Activated T-cell treated with anti-CD3 and anti-CD28 coated beads, Interleukin-2, amount 50 U/mL, for 4 hours (primary cell): Measurements from ENCODE around the gene CSNK1D. TPM values are rescaled to one million over a fixed set of nuclear protein-coding genes. Genes with fewer than 3 reads are reported as not detected.

Experiments used
- ATAC-seq, 2 donors: fragments of 200-7000 bp; cut with Tn5 transposase; one replicate each; pipeline ENCODE4 v1.10.0; 2021
- DNase-seq: peaks from one replicate; pipeline ENCODE4 v3.0.0-alpha.2; 2020
- H3K27me3 Mint-ChIP-seq: one replicate; pipeline ENCODE4 v1.8.0; 2021; ENCODE audit warnings: low read depth, mixed read lengths
- H3K36me3 Mint-ChIP-seq: one replicate; pipeline ENCODE4 v1.8.0; 2022; ENCODE audit warnings: mixed read lengths; ENCODE audit not compliant: insufficient read depth
- H3K4me1 Mint-ChIP-seq: one replicate; pipeline ENCODE4 v1.8.0; 2021; ENCODE audit warnings: low read depth, mixed read lengths
- H3K4me3 Mint-ChIP-seq: one replicate; pipeline ENCODE4 v1.8.0; 2021; ENCODE audit warnings: mild to moderate bottlenecking, moderate library complexity, mixed read lengths
- H3K9me3 Mint-ChIP-seq: one replicate; pipeline ENCODE4 v1.8.0; 2021; ENCODE audit warnings: mixed read lengths
- total RNA-seq, 3 donors: library from RNA; stranded (reverse); gene quantifications; one replicate each; pipeline ENCODE4 v1.2.1, GENCODE V29; 2021

CSNK1D gene
- total RNA-seq, 3 donors from 2014 or later: 152 to 170 (median 164) TPM

GRCh38 chr17:82301916-82302567 is 28.5 kb upstream of the CSNK1D start:
- Mint-ChIP-seq H3K4me3 (peak overlapping the region; percentile 76), H3K27me3 (no peaks in the 10 kb centered on the region), H3K9me3 (no peaks in the 10 kb centered on the region), H3K4me1 (peaks cover 79% of the 10 kb centered on the region), H3K36me3 (no peaks in the 10 kb centered on the region)
- no peak for ATAC-seq
- peak; percentile 50 for DNase-seq

GRCh38 chr17:82301300-82301915 is 27.9 kb upstream of the CSNK1D start:
- ATAC-seq (no peak), DNase-seq (no peak)
- H3K4me1 Mint-ChIP-seq: peaks cover 79% of the 10 kb centered on the region
- no peaks in the 10 kb centered on the region for H3K27me3 Mint-ChIP-seq
- no peaks in the 10 kb centered on the region for H3K36me3 Mint-ChIP-seq
- peak overlapping the region; percentile 29 for H3K4me3 Mint-ChIP-seq
- H3K9me3 Mint-ChIP-seq: no peaks in the 10 kb centered on the region

- Mint-ChIP-seq H3K4me3 (peak overlapping the region; percentile 29), H3K36me3 (no peaks in the 10 kb centered on the region), H3K4me1 (peaks cover 80% of the 10 kb centered on the region), H3K27me3 (no peaks in the 10 kb centered on the region), H3K9me3 (no peaks in the 10 kb centered on the region)
- peak; percentile 69 for DNase-seq
- ATAC-seq: no peak
Measured at GRCh38 chr17:82300707-82301270, 27.3 kb upstream of the CSNK1D start.

- Mint-ChIP-seq H3K9me3 (no peaks in the 10 kb centered on the region), H3K27me3 (no peaks in the 10 kb centered on the region)
- DNase-seq: no peak
Measured at GRCh38 chr17:82300228-82300627, 26.7 kb upstream of the CSNK1D start.

GRCh38 chr17:82299452-82299851 is 26.0 kb upstream of the CSNK1D start:
- no peaks in the 10 kb centered on the region for H3K27me3 Mint-ChIP-seq
- H3K36me3 Mint-ChIP-seq: no peaks in the 10 kb centered on the region
- H3K9me3 Mint-ChIP-seq: no peaks in the 10 kb centered on the region
- no peak for DNase-seq
- H3K4me3 Mint-ChIP-seq: peak overlapping the region; percentile 91
- H3K4me1 Mint-ChIP-seq: peaks cover 76% of the 10 kb centered on the region
- ATAC-seq: no peak

More at GRCh38 chr17:82300228-82300627, 26.7 kb upstream of the CSNK1D start:
- ATAC-seq: no peak
- Mint-ChIP-seq H3K36me3 (no peaks in the 10 kb centered on the region), H3K4me3 (peak overlapping the region; percentile 91), H3K4me1 (peaks cover 79% of the 10 kb centered on the region)

- peak overlapping the region; percentile 91 for H3K4me3 Mint-ChIP-seq
- H3K36me3 Mint-ChIP-seq: no peaks in the 10 kb centered on the region
- peak in 1 of 2 donors; percentile 6 for ATAC-seq
- H3K9me3 Mint-ChIP-seq: no peaks in the 10 kb centered on the region
- H3K27me3 Mint-ChIP-seq: no peaks in the 10 kb centered on the region
- H3K4me1 Mint-ChIP-seq: peaks cover 81% of the 10 kb centered on the region
- no peak for DNase-seq
Measured at GRCh38 chr17:82298538-82299421, 25.3 kb upstream of the CSNK1D start.

- peak; percentile 92 for DNase-seq
- Mint-ChIP-seq H3K27me3 (no peaks in the 10 kb centered on the region), H3K4me3 (peak overlapping the region; percentile 91), H3K9me3 (no peaks in the 10 kb centered on the region), H3K36me3 (no peaks in the 10 kb centered on the region), H3K4me1 (peaks cover 76% of the 10 kb centered on the region)
- ATAC-seq: peak; percentile 74
Measured at GRCh38 chr17:82297714-82298537, 24.4 kb upstream of the CSNK1D start.

- DNase-seq (peak; percentile 71), ATAC-seq (peak; percentile 20 to 21)
- Mint-ChIP-seq H3K4me3 (peak overlapping the region; percentile 91), H3K36me3 (no peaks in the 10 kb centered on the region), H3K9me3 (no peaks in the 10 kb centered on the region), H3K27me3 (no peaks in the 10 kb centered on the region), H3K4me1 (peaks cover 73% of the 10 kb centered on the region)
Measured at GRCh38 chr17:82297280-82297713, 23.8 kb upstream of the CSNK1D start.

- no peaks in the 10 kb centered on the region for H3K27me3 Mint-ChIP-seq
- H3K4me1 Mint-ChIP-seq: peaks cover 70% of the 10 kb centered on the region
- DNase-seq: no peak
- ATAC-seq: no peak
- H3K36me3 Mint-ChIP-seq: no peaks in the 10 kb centered on the region
- H3K9me3 Mint-ChIP-seq: no peaks in the 10 kb centered on the region
- peak overlapping the region; percentile 91 for H3K4me3 Mint-ChIP-seq
Measured at GRCh38 chr17:82296511-82297279, 23.2 kb upstream of the CSNK1D start.

GRCh38 chr17:82295472-82295814 is 21.9 kb upstream of the CSNK1D start:
- no peaks in the 10 kb centered on the region for H3K36me3 Mint-ChIP-seq
- ATAC-seq: no peak
- H3K27me3 Mint-ChIP-seq: no peaks in the 10 kb centered on the region
- H3K4me1 Mint-ChIP-seq: peaks cover 61% of the 10 kb centered on the region
- H3K4me3 Mint-ChIP-seq: no peak overlapping the region
- no peak for DNase-seq
- no peaks in the 10 kb centered on the region for H3K9me3 Mint-ChIP-seq

GRCh38 chr17:82294064-82294773 is 20.7 kb upstream of the CSNK1D start:
- H3K4me3 Mint-ChIP-seq: peak overlapping the region; percentile 76
- DNase-seq: no peak
- no peaks in the 10 kb centered on the region for H3K36me3 Mint-ChIP-seq
- no peak for ATAC-seq
- H3K27me3 Mint-ChIP-seq: no peaks in the 10 kb centered on the region
- peaks cover 50% of the 10 kb centered on the region for H3K4me1 Mint-ChIP-seq
- H3K9me3 Mint-ChIP-seq: no peaks in the 10 kb centered on the region

- peak; percentile 93 to 95 for ATAC-seq
- H3K4me3 Mint-ChIP-seq: peak overlapping the region; percentile 86
- H3K9me3 Mint-ChIP-seq: no peaks in the 10 kb centered on the region
- no peaks in the 10 kb centered on the region for H3K36me3 Mint-ChIP-seq
- H3K27me3 Mint-ChIP-seq: no peaks in the 10 kb centered on the region
- peaks cover 39% of the 10 kb centered on the region for H3K4me1 Mint-ChIP-seq
- DNase-seq: peak; percentile 88
Measured at GRCh38 chr17:82292251-82293154, 19.0 kb upstream of the CSNK1D start.
